Measurements from ENCODE around the gene CFAP54. TPM values are rescaled to one million over a fixed set of nuclear protein-coding genes. Genes with fewer than 3 reads are reported as not detected.
A peak's percentile ranks its signal among the peaks of the same experiment; 100 is the strongest.

The CFAP54 gene
- total RNA-seq, 1 experiment from 2014 or later, result 0.35 TPM

DNA sequence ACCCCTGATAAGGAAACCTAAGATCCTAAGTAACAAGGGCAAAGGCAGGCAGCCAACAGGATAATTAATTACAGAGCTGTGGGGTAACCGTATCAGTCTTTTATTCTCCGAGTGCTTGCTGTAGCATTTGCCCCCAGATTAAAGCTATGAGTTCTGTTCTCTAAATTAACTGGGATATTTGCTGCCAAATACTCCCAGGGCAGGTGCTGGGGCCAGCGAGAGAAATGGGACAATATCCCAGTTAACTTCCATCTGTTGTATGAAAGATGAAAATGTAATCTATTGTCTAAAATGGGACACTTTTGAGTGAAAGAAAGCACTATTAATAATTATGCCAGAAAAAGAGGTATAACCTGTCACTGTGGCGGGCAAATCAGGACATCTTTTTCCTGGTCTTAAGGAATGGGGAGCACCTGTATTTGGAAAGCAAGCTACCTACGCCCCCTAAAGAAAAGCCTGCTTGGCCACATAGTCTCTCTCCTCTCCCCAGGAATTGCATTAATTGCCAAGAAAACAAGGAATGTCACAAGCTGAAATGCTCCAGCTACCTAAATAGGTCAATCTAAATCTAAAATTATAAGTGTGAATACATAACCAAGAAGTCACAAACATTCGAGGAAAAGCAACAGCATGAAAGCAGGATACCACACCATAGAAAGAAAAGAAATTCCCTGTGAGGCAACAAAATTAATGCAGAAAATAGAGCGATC is 26.7 kb upstream of the CFAP54 start:
- Mint-ChIP-seq H3K27me3 (ENCODE audit: unreplicated experiment) (no peaks in the 10 kb centered on the region), H3K4me1 (ENCODE audit: low read depth, unreplicated experiment) (peaks cover 15% of the 10 kb centered on the region), H3K27ac (ENCODE audit: unreplicated experiment) (no peak overlapping the region), H3K9me3 (ENCODE audit: low read depth, unreplicated experiment) (no peaks in the 10 kb centered on the region), H3K4me3 (ENCODE audit: low read depth, unreplicated experiment) (no peak overlapping the region), H3K36me3 (ENCODE audit: insufficient read depth, unreplicated experiment) (no peaks in the 10 kb centered on the region)
- intact Hi-C loops (cut with micrococcal nuclease; ENCODE audit: unreplicated experiment), result no loop called here
- CTCF ChIA-PET, result no interaction called here
- BruUV-seq (replicated peaks), result no TSS peak
- TF ChIP-seq, protein P1, sequence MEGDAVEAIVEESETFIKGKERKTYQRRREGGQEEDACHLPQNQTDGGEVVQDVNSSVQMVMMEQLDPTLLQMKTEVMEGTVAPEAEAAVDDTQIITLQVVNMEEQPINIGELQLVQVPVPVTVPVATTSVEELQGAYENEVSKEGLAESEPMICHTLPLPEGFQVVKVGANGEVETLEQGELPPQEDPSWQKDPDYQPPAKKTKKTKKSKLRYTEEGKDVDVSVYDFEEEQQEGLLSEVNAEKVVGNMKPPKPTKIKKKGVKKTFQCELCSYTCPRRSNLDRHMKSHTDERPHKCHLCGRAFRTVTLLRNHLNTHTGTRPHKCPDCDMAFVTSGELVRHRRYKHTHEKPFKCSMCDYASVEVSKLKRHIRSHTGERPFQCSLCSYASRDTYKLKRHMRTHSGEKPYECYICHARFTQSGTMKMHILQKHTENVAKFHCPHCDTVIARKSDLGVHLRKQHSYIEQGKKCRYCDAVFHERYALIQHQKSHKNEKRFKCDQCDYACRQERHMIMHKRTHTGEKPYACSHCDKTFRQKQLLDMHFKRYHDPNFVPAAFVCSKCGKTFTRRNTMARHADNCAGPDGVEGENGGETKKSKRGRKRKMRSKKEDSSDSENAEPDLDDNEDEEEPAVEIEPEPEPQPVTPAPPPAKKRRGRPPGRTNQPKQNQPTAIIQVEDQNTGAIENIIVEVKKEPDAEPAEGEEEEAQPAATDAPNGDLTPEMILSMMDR (IDR thresholded peaks at IDR 0.05; ENCODE audit: unreplicated experiment), result no peak
- DNase-seq, result no peak

DNA sequence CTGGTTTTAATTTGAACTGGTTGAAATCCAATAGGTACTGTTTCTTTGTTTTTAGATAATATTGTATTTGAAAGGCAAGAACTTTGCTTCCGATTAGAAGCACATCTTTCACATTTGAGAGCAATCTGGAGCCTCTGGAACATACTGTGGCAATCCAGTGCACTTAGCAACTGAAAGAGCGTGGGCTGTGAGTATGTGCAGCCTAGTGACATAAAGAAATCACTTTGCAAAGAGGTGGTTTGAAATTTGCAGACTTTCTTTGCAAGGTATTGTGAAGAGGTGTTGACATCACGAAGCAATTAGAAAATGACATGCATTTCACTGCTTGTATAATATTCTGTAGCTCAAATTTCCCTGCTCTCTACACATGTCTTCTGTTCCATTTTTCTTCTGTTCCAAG is 23.5 kb upstream of the CFAP54 start:
- H3K4me1 Mint-ChIP-seq (ENCODE audit: low read depth, unreplicated experiment), result peaks cover 15% of the 10 kb centered on the region
- H3K4me3 Mint-ChIP-seq (ENCODE audit: low read depth, unreplicated experiment), result no peak overlapping the region
- no peaks in the 10 kb centered on the region for H3K9me3 Mint-ChIP-seq (ENCODE audit: low read depth, unreplicated experiment)
- DNase-seq, result no peak
- intact Hi-C loops (cut with micrococcal nuclease; ENCODE audit: unreplicated experiment), result no loop called here
- no peaks in the 10 kb centered on the region for H3K36me3 Mint-ChIP-seq (ENCODE audit: insufficient read depth, unreplicated experiment)
- no TSS peak for BruUV-seq (replicated peaks)
- TF ChIP-seq, protein P1 (IDR thresholded peaks at IDR 0.05; ENCODE audit: unreplicated experiment), result no peak
- no peaks in the 10 kb centered on the region for H3K27me3 Mint-ChIP-seq (ENCODE audit: unreplicated experiment)
- CTCF ChIA-PET, result no interaction called here
- H3K27ac Mint-ChIP-seq (ENCODE audit: unreplicated experiment), result no peak overlapping the region

DNA sequence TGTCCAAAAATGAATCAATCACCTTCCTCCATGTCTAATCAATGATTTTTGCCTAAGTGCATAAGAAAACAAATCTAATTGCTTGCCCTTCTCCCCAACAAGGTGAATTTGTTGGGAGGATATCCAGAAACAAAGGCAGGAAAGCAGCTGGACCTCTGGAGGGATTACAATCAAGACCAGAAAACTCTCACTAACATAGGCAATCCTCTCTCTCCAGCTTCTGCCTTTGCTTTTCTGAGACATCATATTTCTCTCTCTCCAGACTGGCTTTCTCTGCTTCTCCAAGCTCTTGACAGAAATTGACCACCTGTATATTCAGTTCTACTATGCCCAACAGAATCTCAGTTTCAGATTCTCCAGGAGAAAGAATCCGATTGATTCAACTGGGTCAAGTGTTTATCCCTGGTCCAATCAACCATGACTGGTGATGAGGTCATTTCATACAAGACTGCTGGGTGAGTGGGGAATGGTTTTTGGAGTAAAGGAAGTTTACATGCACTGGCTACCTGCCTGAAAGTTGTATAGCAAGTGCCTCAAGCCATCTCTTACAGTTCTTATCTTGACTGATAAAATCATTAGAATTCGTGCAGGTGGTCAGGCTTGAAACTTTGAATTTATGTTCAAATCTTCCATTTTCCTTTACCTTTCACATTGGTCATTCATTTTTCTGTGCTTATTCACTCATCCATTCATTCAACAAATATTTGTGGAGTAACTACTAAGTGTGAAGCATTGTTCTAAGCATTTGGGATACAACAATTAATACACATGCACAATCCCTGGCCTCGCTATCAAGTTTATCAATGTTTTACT is 22.2 kb upstream of the CFAP54 start:
- CTCF ChIA-PET, result no interaction called here
- TF ChIP-seq, protein P1 (IDR thresholded peaks at IDR 0.05; ENCODE audit: unreplicated experiment), result no peak
- Mint-ChIP-seq H3K9me3 (ENCODE audit: low read depth, unreplicated experiment) (no peaks in the 10 kb centered on the region), H3K4me1 (ENCODE audit: low read depth, unreplicated experiment) (peaks cover 15% of the 10 kb centered on the region), H3K27me3 (ENCODE audit: unreplicated experiment) (no peaks in the 10 kb centered on the region), H3K4me3 (ENCODE audit: low read depth, unreplicated experiment) (peak overlapping the region; percentile 10), H3K36me3 (ENCODE audit: insufficient read depth, unreplicated experiment) (no peaks in the 10 kb centered on the region), H3K27ac (ENCODE audit: unreplicated experiment) (peak overlapping the region; percentile 46)
- intact Hi-C loops (cut with micrococcal nuclease; ENCODE audit: unreplicated experiment), result no loop called here
- peak; percentile 22 for DNase-seq
- no TSS peak for BruUV-seq (replicated peaks)

DNA sequence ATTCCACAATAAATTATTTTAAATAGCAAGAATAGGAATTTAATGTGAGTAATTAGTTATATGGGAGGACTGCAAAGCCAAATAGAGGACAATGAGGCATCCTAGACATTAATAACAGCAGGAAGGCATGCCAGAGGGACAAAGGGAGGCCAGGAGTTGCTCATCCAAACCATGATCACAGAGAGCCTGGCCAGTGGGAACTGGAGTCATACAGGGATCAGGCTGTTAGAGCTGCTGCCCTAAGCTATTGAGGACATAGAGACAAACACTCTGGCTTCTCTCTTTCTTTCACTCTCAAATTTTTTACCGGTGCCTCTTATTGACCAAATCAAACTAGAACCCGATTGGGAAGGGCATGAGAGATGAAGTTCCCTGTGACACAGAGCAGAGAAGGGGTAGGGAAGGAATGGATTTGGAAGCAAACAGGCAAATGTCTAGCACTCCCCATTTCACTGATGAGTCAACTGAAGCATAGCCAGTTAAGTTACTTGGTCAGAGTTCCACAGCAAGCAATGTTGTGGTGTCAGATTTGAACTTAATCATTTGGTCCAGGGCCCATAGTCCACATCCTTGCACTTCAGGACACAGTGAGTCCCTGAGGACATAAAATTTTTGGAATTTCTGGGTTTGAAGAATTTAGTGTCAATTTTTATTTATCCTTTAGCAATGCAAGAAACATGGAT is 17.9 kb upstream of the CFAP54 start:
- Mint-ChIP-seq H3K27ac (ENCODE audit: unreplicated experiment) (no peak overlapping the region), H3K4me1 (ENCODE audit: low read depth, unreplicated experiment) (peaks cover 14% of the 10 kb centered on the region), H3K36me3 (ENCODE audit: insufficient read depth, unreplicated experiment) (no peaks in the 10 kb centered on the region), H3K4me3 (ENCODE audit: low read depth, unreplicated experiment) (no peak overlapping the region), H3K27me3 (ENCODE audit: unreplicated experiment) (no peaks in the 10 kb centered on the region), H3K9me3 (ENCODE audit: low read depth, unreplicated experiment) (no peaks in the 10 kb centered on the region)
- TF ChIP-seq, protein P1 (IDR thresholded peaks at IDR 0.05; ENCODE audit: unreplicated experiment), result no peak
- CTCF ChIA-PET, result interaction anchor here (0.6 to 0.7 kb wide), 2 partner anchors 50 to 130 kb away, joined by 3 to 5 read pairs; no protein-coding TSS in a partner anchor
- no TSS peak for BruUV-seq (replicated peaks)
- no peak for DNase-seq
- intact Hi-C loops (cut with micrococcal nuclease; ENCODE audit: unreplicated experiment), result no loop called here

Measured in Calu3 (cell line).